Measurements from ENCODE around the gene MLPH. TPM values are rescaled to one million over a fixed set of nuclear protein-coding genes. Genes with fewer than 3 reads are reported as not detected.

MLPH gene
- total and polyA plus RNA-seq, 2 of the 13 experiments (the other 11 are each of a cell fraction or from before 2014, with no cell fraction given), result 0.12 TPM; not detected in 1

DNA sequence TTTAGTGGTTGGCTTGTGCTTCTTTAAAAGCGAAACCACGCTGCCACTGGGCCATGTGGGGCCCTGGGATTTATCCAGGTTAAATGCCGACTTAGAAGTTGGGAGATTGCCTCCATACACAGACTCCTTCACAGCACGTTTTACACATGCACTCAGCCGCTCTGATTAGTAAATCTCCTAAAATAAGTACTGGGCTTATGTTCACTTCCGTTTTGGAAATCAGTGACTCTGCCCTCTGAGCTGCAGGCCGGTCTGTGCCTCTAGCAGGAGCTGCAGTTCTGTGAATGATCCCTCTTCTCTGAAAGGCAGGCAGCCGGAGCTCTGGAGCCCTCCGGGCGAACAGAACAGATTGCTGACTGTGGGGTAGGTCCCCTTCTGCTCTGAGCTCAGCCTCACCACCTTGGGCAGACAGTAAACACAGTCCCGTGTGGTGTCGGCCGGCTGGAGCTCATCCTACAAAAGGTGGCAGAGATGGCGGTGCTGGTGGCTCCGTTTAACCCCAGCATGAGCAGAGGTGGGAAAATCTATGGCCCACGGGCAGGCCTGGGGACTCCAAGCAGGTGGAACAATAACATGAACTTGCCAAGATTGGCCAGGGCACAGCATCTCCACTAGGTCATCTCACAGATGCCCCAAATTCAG lies 113.3 kb downstream of the MLPH start (continued):
- TF ChIP-seq ZNF160 (CRISPR knock-in tag; IDR thresholded peaks at IDR 0.05) (no peak; the same call in 1 of the 2 replicates), SETDB1 (CRISPR knock-in tag; IDR thresholded peaks at IDR 0.05; ENCODE audit: borderline replicate concordance) (no peak), ZNF713 (CRISPR knock-in tag; IDR thresholded peaks at IDR 0.05) (0 out of 2 replicates have a peak, but pooled peaks have one; percentile 25), ZFP36L1 (CRISPR knock-in tag; IDR thresholded peaks at IDR 0.05) (no peak), ZNF766 (CRISPR knock-in tag; IDR thresholded peaks at IDR 0.05; ENCODE audit: borderline replicate concordance) (0 out of 2 replicates have a peak, but pooled peaks have one; percentile 22), POGZ (CRISPR knock-in tag; IDR thresholded peaks at IDR 0.05) (no peak), ZNF776 (CRISPR knock-in tag; IDR thresholded peaks at IDR 0.05) (no peak), KDM6A (CRISPR knock-in tag; IDR thresholded peaks at IDR 0.05; ENCODE audit: low read depth) (no peak), ZNF205 (CRISPR knock-in tag; IDR thresholded peaks at IDR 0.05) (peak; percentile 64; the same call in 1 of the 2 replicates), ZNF292 (CRISPR knock-in tag; IDR thresholded peaks at IDR 0.05; ENCODE audit: borderline replicate concordance, low read depth) (peak; percentile 70; the same call in 1 of the 2 replicates), ZNF24 (IDR thresholded peaks at IDR 0.05) (no peak), ZSCAN30 (CRISPR knock-in tag; IDR thresholded peaks at IDR 0.05) (no peak), SSRP1 (CRISPR knock-in tag; IDR thresholded peaks at IDR 0.05) (peak; percentile 36; the same call in 1 of the 2 replicates), CREM (IDR thresholded peaks at IDR 0.05) (no peak; the same call in 1 of the 2 replicates), CREM (CRISPR knock-in tag; IDR thresholded peaks at IDR 0.05) (no peak), MAFG (CRISPR knock-in tag; IDR thresholded peaks at IDR 0.05) (no peak), HDAC2 (CRISPR knock-in tag; IDR thresholded peaks at IDR 0.05) (no peak), ATM (IDR thresholded peaks at IDR 0.05; ENCODE audit: borderline replicate concordance) (no peak)
- TF ChIP-seq, protein P1, sequence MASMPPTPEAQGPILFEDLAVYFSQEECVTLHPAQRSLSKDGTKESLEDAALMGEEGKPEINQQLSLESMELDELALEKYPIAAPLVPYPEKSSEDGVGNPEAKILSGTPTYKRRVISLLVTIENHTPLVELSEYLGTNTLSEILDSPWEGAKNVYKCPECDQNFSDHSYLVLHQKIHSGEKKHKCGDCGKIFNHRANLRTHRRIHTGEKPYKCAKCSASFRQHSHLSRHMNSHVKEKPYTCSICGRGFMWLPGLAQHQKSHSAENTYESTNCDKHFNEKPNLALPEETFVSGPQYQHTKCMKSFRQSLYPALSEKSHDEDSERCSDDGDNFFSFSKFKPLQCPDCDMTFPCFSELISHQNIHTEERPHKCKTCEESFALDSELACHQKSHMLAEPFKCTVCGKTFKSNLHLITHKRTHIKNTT (CRISPR knock-in tag; IDR thresholded peaks at IDR 0.05), result no peak
- TF ChIP-seq, protein P2, sequence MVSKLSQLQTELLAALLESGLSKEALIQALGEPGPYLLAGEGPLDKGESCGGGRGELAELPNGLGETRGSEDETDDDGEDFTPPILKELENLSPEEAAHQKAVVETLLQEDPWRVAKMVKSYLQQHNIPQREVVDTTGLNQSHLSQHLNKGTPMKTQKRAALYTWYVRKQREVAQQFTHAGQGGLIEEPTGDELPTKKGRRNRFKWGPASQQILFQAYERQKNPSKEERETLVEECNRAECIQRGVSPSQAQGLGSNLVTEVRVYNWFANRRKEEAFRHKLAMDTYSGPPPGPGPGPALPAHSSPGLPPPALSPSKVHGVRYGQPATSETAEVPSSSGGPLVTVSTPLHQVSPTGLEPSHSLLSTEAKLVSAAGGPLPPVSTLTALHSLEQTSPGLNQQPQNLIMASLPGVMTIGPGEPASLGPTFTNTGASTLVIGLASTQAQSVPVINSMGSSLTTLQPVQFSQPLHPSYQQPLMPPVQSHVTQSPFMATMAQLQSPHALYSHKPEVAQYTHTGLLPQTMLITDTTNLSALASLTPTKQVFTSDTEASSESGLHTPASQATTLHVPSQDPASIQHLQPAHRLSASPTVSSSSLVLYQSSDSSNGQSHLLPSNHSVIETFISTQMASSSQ (IDR thresholded peaks at IDR 0.05; ENCODE audit: low read depth), result no peak
- TF ChIP-seq, protein P2 (CRISPR knock-in tag; IDR thresholded peaks at IDR 0.05; ENCODE audit: borderline replicate concordance), result no peak; the same call in 1 of the 2 replicates
